ENCODE data around the gene TMEM254.
"Not testable (repeated sequence)": the region's sequence is repeated elsewhere in the genome, so short reads cannot be mapped to it uniquely, and the experiment has no call there.

- not testable (repeated sequence) for TF ChIP-seq CTCF (IDR thresholded peaks at IDR 0.05; ENCODE audit: low read depth, low read length); EZH2phosphoT487 (IDR thresholded peaks at IDR 0.05; ENCODE audit: low read depth)
Measured at GRCh38 chr10:80034766-80035165, 43.7 kb upstream of the TMEM254 start.
